ENCODE measurements around the gene KRTAP10-2. TPM values are rescaled to one million over a fixed set of nuclear protein-coding genes. Genes with fewer than 3 reads are reported as not detected.
"Not testable (repeated sequence)": the region's sequence is repeated elsewhere in the genome, so short reads cannot be mapped to it uniquely, and the experiment has no call there.

Gene KRTAP10-2
- total and polyA plus RNA-seq, 2 donors: not detected

- no peak for DNase-seq (ENCODE audit: low read depth in 6 of 9, low spot score in 9 of 9)
- H3K9me3 ChIP-seq (ENCODE audit: control insufficient read depth in 2 of 2, insufficient read depth in 1 of 2, low read length in 1 of 2): no peaks in the 10 kb centered on the region
- H3K4me3 ChIP-seq (ENCODE audit: low read length in 2 of 2): no peak overlapping the region
- H3K36me3 ChIP-seq (ENCODE audit: control insufficient read depth in 2 of 2, insufficient read depth in 2 of 2, low read length in 1 of 2): no peaks in the 10 kb centered on the region
- H3K27me3 ChIP-seq (ENCODE audit: control insufficient read depth in 2 of 2, insufficient read depth in 1 of 2, low read length in 1 of 2): peaks cover 3 to 19% of the 10 kb centered on the region in 2 donors
- 96% methylated on average over 9 of the region's 9 CpGs for WGBS
- H3K27ac ChIP-seq (ENCODE audit: low read depth in 1 of 2, low read length in 1 of 2): no peak overlapping the region
- peaks cover 0 to 3% of the 10 kb centered on the region in 2 donors for H3K4me1 ChIP-seq (ENCODE audit: control insufficient read depth in 2 of 2, insufficient read depth in 2 of 2, low read length in 2 of 2)
These were observed 42.9 kb downstream of the KRTAP10-2 start for GRCh38 chr21:44508426-44508710.

GRCh38 chr21:44507673-44508425 lies 43.5 kb downstream of the KRTAP10-2 start:
- H3K36me3 ChIP-seq (ENCODE audit: control insufficient read depth in 2 of 2, insufficient read depth in 2 of 2, low read length in 1 of 2): no peaks in the 10 kb centered on the region
- peaks cover 0 to 3% of the 10 kb centered on the region in 2 donors for H3K4me1 ChIP-seq (ENCODE audit: control insufficient read depth in 2 of 2, insufficient read depth in 2 of 2, low read length in 2 of 2)
- WGBS: 94% methylated on average over 26 of the region's 26 CpGs
- H3K27ac ChIP-seq (ENCODE audit: low read depth in 1 of 2, low read length in 1 of 2): no peak overlapping the region
- H3K4me3 ChIP-seq (ENCODE audit: low read length in 2 of 2): no peak overlapping the region
- H3K27me3 ChIP-seq (ENCODE audit: control insufficient read depth in 2 of 2, insufficient read depth in 1 of 2, low read length in 1 of 2): peaks cover 3 to 24% of the 10 kb centered on the region in 2 donors
- no peaks in the 10 kb centered on the region for H3K9me3 ChIP-seq (ENCODE audit: control insufficient read depth in 2 of 2, insufficient read depth in 1 of 2, low read length in 1 of 2)
- no peak for DNase-seq (ENCODE audit: low read depth in 6 of 9, low spot score in 9 of 9)

GRCh38 chr21:44506279-44507255 lies 44.7 kb downstream of the KRTAP10-2 start:
- Histone ChIP-seq H3K4me1 (ENCODE audit: control insufficient read depth in 2 of 2, insufficient read depth in 2 of 2, low read length in 2 of 2) (peaks cover 0 to 3% of the 10 kb centered on the region in 2 donors), H3K27ac (ENCODE audit: low read depth in 1 of 2, low read length in 1 of 2) (no peak overlapping the region), H3K27me3 (ENCODE audit: control insufficient read depth in 2 of 2, insufficient read depth in 1 of 2, low read length in 1 of 2) (peaks cover 3 to 29% of the 10 kb centered on the region in 2 donors), H3K9me3 (ENCODE audit: control insufficient read depth in 2 of 2, insufficient read depth in 1 of 2, low read length in 1 of 2) (no peaks in the 10 kb centered on the region), H3K4me3 (ENCODE audit: low read length in 2 of 2) (no peak overlapping the region), H3K36me3 (ENCODE audit: control insufficient read depth in 2 of 2, insufficient read depth in 2 of 2, low read length in 1 of 2) (no peaks in the 10 kb centered on the region)
- no peak for DNase-seq (ENCODE audit: low read depth in 6 of 9, low spot score in 9 of 9)
- WGBS: 91% methylated on average over 44 of the region's 44 CpGs

- Histone ChIP-seq H3K9me3 (ENCODE audit: control insufficient read depth in 2 of 2, insufficient read depth in 1 of 2, low read length in 1 of 2) (no peaks in the 10 kb centered on the region), H3K27me3 (ENCODE audit: control insufficient read depth in 2 of 2, insufficient read depth in 1 of 2, low read length in 1 of 2) (peaks cover 3 to 29% of the 10 kb centered on the region in 2 donors), H3K36me3 (ENCODE audit: control insufficient read depth in 2 of 2, insufficient read depth in 2 of 2, low read length in 1 of 2) (no peaks in the 10 kb centered on the region), H3K4me3 (ENCODE audit: low read length in 2 of 2) (no peak overlapping the region), H3K27ac (ENCODE audit: low read depth in 1 of 2, low read length in 1 of 2) (no peak overlapping the region), H3K4me1 (ENCODE audit: control insufficient read depth in 2 of 2, insufficient read depth in 2 of 2, low read length in 2 of 2) (peaks cover 0 to 3% of the 10 kb centered on the region in 2 donors)
- WGBS: 92% methylated on average over 16 of the region's 16 CpGs
- DNase-seq (ENCODE audit: low read depth in 6 of 9, low spot score in 9 of 9): no peak
These were observed 45.5 kb downstream of the KRTAP10-2 start for GRCh38 chr21:44505673-44506278.

GRCh38 chr21:44503901-44504399 lies 47.4 kb downstream of the KRTAP10-2 start:
- no peaks in the 10 kb centered on the region for H3K4me1 ChIP-seq (ENCODE audit: control insufficient read depth in 2 of 2, insufficient read depth in 2 of 2, low read length in 2 of 2)
- H3K9me3 ChIP-seq (ENCODE audit: control insufficient read depth in 2 of 2, insufficient read depth in 1 of 2, low read length in 1 of 2): no peaks in the 10 kb centered on the region
- DNase-seq (ENCODE audit: low read depth in 6 of 9, low spot score in 9 of 9): no peak
- H3K36me3 ChIP-seq (ENCODE audit: control insufficient read depth in 2 of 2, insufficient read depth in 2 of 2, low read length in 1 of 2): no peaks in the 10 kb centered on the region
- peaks cover 3 to 30% of the 10 kb centered on the region in 2 donors for H3K27me3 ChIP-seq (ENCODE audit: control insufficient read depth in 2 of 2, insufficient read depth in 1 of 2, low read length in 1 of 2)
- 29% methylated on average over 20 of the region's 20 CpGs for WGBS
- H3K27ac ChIP-seq (ENCODE audit: low read depth in 1 of 2, low read length in 1 of 2): no peak overlapping the region
- no peak overlapping the region for H3K4me3 ChIP-seq (ENCODE audit: low read length in 2 of 2)

- peaks cover 3 to 31% of the 10 kb centered on the region in 2 donors for H3K27me3 ChIP-seq (ENCODE audit: control insufficient read depth in 2 of 2, insufficient read depth in 1 of 2, low read length in 1 of 2)
- H3K36me3 ChIP-seq (ENCODE audit: control insufficient read depth in 2 of 2, insufficient read depth in 2 of 2, low read length in 1 of 2); H3K4me1 ChIP-seq (ENCODE audit: control insufficient read depth in 2 of 2, insufficient read depth in 2 of 2, low read length in 2 of 2); H3K9me3 ChIP-seq (ENCODE audit: control insufficient read depth in 2 of 2, insufficient read depth in 1 of 2, low read length in 1 of 2); H3K27ac ChIP-seq (ENCODE audit: low read depth in 1 of 2, low read length in 1 of 2); H3K4me3 ChIP-seq (ENCODE audit: low read length in 2 of 2); DNase-seq (ENCODE audit: low read depth in 6 of 9, low spot score in 9 of 9): not testable (repeated sequence)
- 76% methylated on average over 44 of the region's 44 CpGs for WGBS
These were observed 48.1 kb downstream of the KRTAP10-2 start for GRCh38 chr21:44503006-44503889.

GRCh38 chr21:44502171-44502958 lies 48.9 kb downstream of the KRTAP10-2 start:
- Histone ChIP-seq H3K36me3 (ENCODE audit: control insufficient read depth in 2 of 2, insufficient read depth in 2 of 2, low read length in 1 of 2) (no peaks in the 10 kb centered on the region), H3K27me3 (ENCODE audit: control insufficient read depth in 2 of 2, insufficient read depth in 1 of 2, low read length in 1 of 2) (peaks cover 3 to 32% of the 10 kb centered on the region in 2 donors), H3K4me3 (ENCODE audit: low read length in 2 of 2) (no peak overlapping the region), H3K27ac (ENCODE audit: low read depth in 1 of 2, low read length in 1 of 2) (no peak overlapping the region), H3K4me1 (ENCODE audit: control insufficient read depth in 2 of 2, insufficient read depth in 2 of 2, low read length in 2 of 2) (no peaks in the 10 kb centered on the region), H3K9me3 (ENCODE audit: control insufficient read depth in 2 of 2, insufficient read depth in 1 of 2, low read length in 1 of 2) (no peaks in the 10 kb centered on the region)
- 89% methylated on average over 27 of the region's 27 CpGs for WGBS
- DNase-seq (ENCODE audit: low read depth in 6 of 9, low spot score in 9 of 9): no peak
